Mammary epithelial cell (primary cell): ENCODE data around the gene SYT9.

ENCODE experiments used
- CTCF ChIP-seq, 2 donors: IDR thresholded peaks in 1 of 2; conservative IDR thresholded peaks in 1 of 2; 2 replicates each; pipeline ENCODE4 v1.5.1; 2011 to 2012; ENCODE audit warnings: inconsistent platforms in 2 of 2, low read length in 2 of 2, mild to moderate bottlenecking in 2 of 2, control low read depth in 1 of 2, low read depth in 1 of 2; ENCODE audit not compliant: insufficient read depth in 1 of 2; ENCODE audit errors: extremely low read depth in 1 of 2
- EZH2 ChIP-seq: IDR thresholded peaks from 2 replicates; pipeline ENCODE4 v1.6.1; 2012; ENCODE audit warnings: low read length, inconsistent platforms, borderline replicate concordance

GRCh38 chr11:7488681-7489080 lies 237.0 kb downstream of the SYT9 start:
- TF ChIP-seq CTCF (conservative IDR thresholded peaks at IDR 0.05 in 1 of 2, IDR thresholded peaks at IDR 0.05 in 1 of 2; ENCODE audit: extremely low read depth in 1 of 2, insufficient read depth in 1 of 2, low read depth in 1 of 2, low read length in 2 of 2): no peak
- no peak for TF ChIP-seq EZH2
